HG02870 (cell line): Measurements from ENCODE around the gene HSPBAP1.

Experiments
- ATAC-seq: cut with Tn5 transposase; IDR thresholded peaks from one replicate; pipeline ENCODE4 v1.9.1; 2021; ENCODE audit warnings: mild to moderate bottlenecking, moderate library complexity; ENCODE audit not compliant: unreplicated experiment

HSPBAP1 gene

GRCh38 chr3:122691195-122691594 is 102.4 kb downstream of the HSPBAP1 start:
- peak; percentile 80 for ATAC-seq

- ATAC-seq, result no peak
Observed at GRCh38 chr3:122690096-122690495, 103.5 kb downstream of the HSPBAP1 start.
